SK-N-SH (cell line): ENCODE data around the gene CTSZ. TPM values are rescaled to one million over a fixed set of nuclear protein-coding genes. Genes with fewer than 3 reads are reported as not detected.

Source experiments
- CTCF ChIA-PET: fragments of 300-600, 350-600 bp; formaldehyde crosslinking; extraction: SDS; loops from one replicate; lab custom pipeline; 2021; lab: Yijun Ruan, JAX
- POLR2A ChIA-PET: fragments of 350-600 bp; sonication (Branson Sonifier 250); formaldehyde crosslinking; extraction: SDS; loops from one replicate; lab custom pipeline; 2020; ENCODE audit warnings: antibody characterized with exemption, inconsistent platforms; lab: Yijun Ruan, JAX
- DNase-seq: peaks from one replicate; pipeline ENCODE4 v3.0.0; 2012
- H2AFZ ChIP-seq: fragments of 200-600 bp; sonication (generic); 2 replicates; pipeline ENCODE4 v1.8.1; 2016; ENCODE audit warnings: antibody characterized with exemption, mild to moderate bottlenecking, low read depth
- H3F3A ChIP-seq: fragments of 200-600 bp; sonication (generic); replicated peaks from 2 replicates; pipeline ENCODE3; 2016; ENCODE audit warnings: antibody characterized with exemption, mild to moderate bottlenecking; ENCODE audit not compliant: insufficient read depth
- H3K27ac ChIP-seq, 2 experiments: fragments of 200-500 bp in 1 of 2; fragments of 200-600 bp in 1 of 2; sonication (Bioruptor generic) in 1 of 2; sonication (generic), shearing (Covaris generic) in 1 of 2; 2 replicates each; pipeline versions ENCODE4 v1.5.1 to v1.6.1; 2014 to 2016; ENCODE audit warnings: low read depth in 2 of 2, inconsistent platforms in 1 of 2, low read length in 1 of 2, mild to moderate bottlenecking in 1 of 2, mixed read lengths in 1 of 2
- H3K27me3 ChIP-seq: fragments of 200-600 bp; sonication (generic), shearing (Covaris generic); 2 replicates; pipeline ENCODE4 v1.6.1; 2016; ENCODE audit warnings: mixed run types; ENCODE audit not compliant: insufficient read depth
- H3K36me3 ChIP-seq, 2 experiments: fragments of 200-500 bp in 1 of 2; fragments of 200-600 bp in 1 of 2; sonication (Bioruptor generic) in 1 of 2; sonication (generic) in 1 of 2; replicated peaks in 1 of 2; 2 replicates each; pipeline versions ENCODE3 to v1.5.1; 2014 to 2016; ENCODE audit warnings: low read length in 1 of 2, mild to moderate bottlenecking in 1 of 2; ENCODE audit not compliant: insufficient read depth in 2 of 2, control insufficient read depth in 1 of 2
- H3K4me1 ChIP-seq, 2 experiments: fragments of 200-500 bp in 1 of 2; fragments of 200-600 bp in 1 of 2; sonication (Bioruptor generic) in 1 of 2; sonication (generic), shearing (Covaris generic) in 1 of 2; 2 replicates each; pipeline versions ENCODE4 v1.5.1 to v1.6.1; 2014 to 2016; ENCODE audit warnings: low read depth in 1 of 2, low read length in 1 of 2, mixed run types in 1 of 2; ENCODE audit not compliant: insufficient read depth in 2 of 2, control insufficient read depth in 1 of 2
- H3K4me2 ChIP-seq: fragments of 200-600 bp; sonication (generic), shearing (Covaris generic); 2 replicates; pipeline ENCODE4 v1.6.1; 2017; ENCODE audit warnings: mixed run types
- H3K4me3 ChIP-seq, 2 experiments: fragments of 200-500 bp in 1 of 2; fragments of 200-600 bp in 1 of 2; sonication (Bioruptor generic) in 1 of 2; sonication (generic), shearing (Covaris generic) in 1 of 2; 2 replicates each; pipeline versions ENCODE4 v1.5.1 to v1.8.1; 2014 to 2016; ENCODE audit warnings: low read depth in 2 of 2, inconsistent platforms in 1 of 2, low read length in 1 of 2, mild to moderate bottlenecking in 1 of 2, mixed read lengths in 1 of 2, moderate library complexity in 1 of 2
- H3K79me2 ChIP-seq: fragments of 200-600 bp; sonication (generic); 2 replicates; pipeline ENCODE4 v1.8.1; 2017; ENCODE audit warnings: mild to moderate bottlenecking; ENCODE audit not compliant: insufficient read depth
- H3K9ac ChIP-seq: fragments of 200-600 bp; sonication (generic); 2 replicates; pipeline ENCODE4 v1.6.1; 2017; ENCODE audit warnings: mixed run types
- H3K9me2 ChIP-seq: fragments of 200-600 bp; sonication (generic); 2 replicates; pipeline ENCODE4 v1.6.1; 2017; ENCODE audit warnings: mixed run types
- H3K9me3 ChIP-seq: fragments of 200-600 bp; sonication (generic); 2 replicates; pipeline ENCODE4 v1.6.1; 2017; ENCODE audit warnings: mixed run types, mild to moderate bottlenecking, moderate library complexity
- H4K20me1 ChIP-seq: fragments of 200-600 bp; sonication (generic); 2 replicates; pipeline ENCODE4 v1.6.1; 2017; ENCODE audit warnings: mild to moderate bottlenecking, mixed run types; ENCODE audit not compliant: insufficient read depth
- CHD2 ChIP-seq: fragments of 150-350 bp; IDR thresholded peaks from 2 replicates; pipeline ENCODE4 v1.6.1; 2018; ENCODE audit warnings: low read length; ENCODE audit not compliant: partially characterized antibody
- ELF1 ChIP-seq: IDR thresholded peaks from 2 replicates; pipeline ENCODE4 v1.4.0; 2012
- EZH2phosphoT487 ChIP-seq: fragments of 200-600 bp; sonication (generic); IDR thresholded peaks from 2 replicates; pipeline ENCODE4 v1.6.1; 2017; ENCODE audit warnings: low read depth, mixed run types, mild to moderate bottlenecking, antibody characterized with exemption, moderate library complexity, borderline replicate concordance
- FOXJ3 ChIP-seq: sonication (generic); formaldehyde crosslinking; IDR thresholded peaks from 2 replicates; pipeline ENCODE4 v1.5.1; 2020; ENCODE audit warnings: mild to moderate bottlenecking, missing genetic modification reagents
- JUND ChIP-seq: IDR thresholded peaks from 2 replicates; pipeline ENCODE4 v1.4.0; 2012
- MAX ChIP-seq: IDR thresholded peaks from 2 replicates; pipeline ENCODE4 v1.4.0; 2012; ENCODE audit warnings: low read depth
- NRF1 ChIP-seq: IDR thresholded peaks from 2 replicates; pipeline ENCODE4 v1.6.1; 2012; ENCODE audit warnings: low read depth, mild to moderate bottlenecking, low read length
- PBX3 ChIP-seq: IDR thresholded peaks from 2 replicates; pipeline ENCODE4; 2012
- REST ChIP-seq: IDR thresholded peaks from 2 replicates; pipeline ENCODE4 v1.6.1; 2012; ENCODE audit warnings: mild to moderate bottlenecking, low read depth, low read length, moderate library complexity
- TAF1 ChIP-seq: IDR thresholded peaks from 2 replicates; pipeline ENCODE4 v1.6.1; 2012; ENCODE audit warnings: low read depth, mild to moderate bottlenecking, low read length, moderate library complexity, borderline replicate concordance
- USF2 ChIP-seq: fragments of 150-350 bp; IDR thresholded peaks from 2 replicates; pipeline ENCODE4 v1.6.1; 2017; ENCODE audit warnings: antibody characterized with exemption, low read length, low read depth, borderline replicate concordance
- ZBTB33 ChIP-seq: IDR thresholded peaks from 2 replicates; pipeline ENCODE4 v1.4.0; 2012; ENCODE audit warnings: low read depth, borderline replicate concordance
- WGBS: methylation state at CpG from one replicate; pipeline ENCODE4 v1.1.6; 2017; ENCODE audit warnings: low lambda C conversion rate; 5-methylcytosine and 5-hydroxymethylcytosine counted together
- polyA plus RNA-seq, 3 experiments: library from polyadenylated mRNA; depleted of rRNA; stranded (reverse); fragments of >200 nt; gene quantifications; 2 replicates each; pipeline ENCODE4 v1.2.3, GENCODE V29; 2012

CTSZ gene
- polyA plus RNA-seq, 1 of the 3 experiments (the other 2 are of a cell fraction) = 0.03 TPM

GRCh38 chr20:58963060-58963584 lies 43.9 kb downstream of the CTSZ start:
- Histone ChIP-seq H3K4me2 (no peak overlapping the region), H2AFZ (no peak overlapping the region), H3F3A (no peaks in the 10 kb centered on the region), H3K4me1 (no peaks in the 10 kb centered on the region), H3K36me3 (no peaks in the 10 kb centered on the region), H4K20me1 (no peaks in the 10 kb centered on the region), H3K4me3 (no peak overlapping the region), H3K79me2 (no peaks in the 10 kb centered on the region), H3K27me3 (no peaks in the 10 kb centered on the region; the same call in 1 of the 2 replicates), H3K9me2 (no peaks in the 10 kb centered on the region), H3K27ac (no peak overlapping the region), H3K9me3 (no peaks in the 10 kb centered on the region), H3K9ac (no peak overlapping the region)
- POLR2A ChIA-PET = no interaction called here
- 71% methylated on average over 4 of the region's 8 CpGs for WGBS
- peak; percentile 53 for DNase-seq
- CTCF ChIA-PET = interaction anchor here (1.4 kb wide), 1 partner anchor 10 kb away, joined by 3 read pairs; no protein-coding TSS in a partner anchor
- TF ChIP-seq NRF1 = no peak
- no peak for TF ChIP-seq USF2
- TF ChIP-seq PBX3 = no peak
- no peak for TF ChIP-seq FOXJ3 (CRISPR knock-in tag)
- TF ChIP-seq JUND = no peak
- TF ChIP-seq ELF1 = no peak
- no peak for TF ChIP-seq REST
- no peak for TF ChIP-seq MAX
- no peak for TF ChIP-seq CHD2
- TF ChIP-seq TAF1 = no peak
- TF ChIP-seq EZH2phosphoT487 = no peak
- TF ChIP-seq ZBTB33 = no peak
